NCI-H2196 treated with DMSO at 0.1 percent for 48 hours (cell line): ENCODE measurements around the gene ZNF420.
A peak's percentile ranks its signal among the peaks of the same experiment; 100 is the strongest.
"Not testable (repeated sequence)": the region's sequence is repeated elsewhere in the genome, so short reads cannot be mapped to it uniquely, and the experiment has no call there.

Experiments used
- DNase-seq: peaks from one replicate; lab custom pipeline; 2025; ENCODE audit not compliant: unreplicated experiment; lab: John Stamatoyannopoulos, UW

Gene ZNF420

GRCh38 chr19:37077934-37078716 lies at the start of gene ZNF420:
TSS of gene ZNF420 (plus strand) at chr19:37078433. CDS start at chr19:37089119, 10,686 bp downstream.
- DNase-seq, result peak; percentile 84

- no peak for DNase-seq
Measured at GRCh38 chr19:37045140-37045539, 33.1 kb upstream of the ZNF420 start.

GRCh38 chr19:37055330-37055729 lies 22.9 kb upstream of the ZNF420 start:
- no peak for DNase-seq

GRCh38 chr19:37056776-37057175 lies 21.5 kb upstream of the ZNF420 start:
- DNase-seq, result no peak

GRCh38 chr19:37059142-37059541 lies 19.1 kb upstream of the ZNF420 start:
- DNase-seq, result no peak

- not testable (repeated sequence) for DNase-seq
Measured at GRCh38 chr19:37064886-37065285, 13.3 kb upstream of the ZNF420 start.

DNA sequence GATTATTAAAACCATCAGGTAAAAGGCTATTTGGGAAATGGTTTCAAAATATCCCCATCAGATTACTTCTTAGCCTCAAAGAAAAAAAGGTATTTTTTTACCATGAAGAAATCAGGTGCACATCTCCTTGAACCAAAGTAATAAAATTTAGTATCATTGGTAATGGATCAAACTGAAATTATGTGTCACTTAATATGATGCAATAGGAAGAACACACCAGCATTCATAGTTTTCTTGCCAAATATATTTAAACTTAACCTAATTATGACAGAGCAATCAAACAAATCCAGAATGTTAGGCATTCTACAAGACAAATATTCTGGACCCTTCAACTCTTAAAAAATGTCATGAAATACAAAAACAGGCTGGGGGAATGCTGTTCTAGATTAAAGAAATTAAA lies 4.1 kb upstream of the ZNF420 start:
- DNase-seq, result no peak

DNA sequence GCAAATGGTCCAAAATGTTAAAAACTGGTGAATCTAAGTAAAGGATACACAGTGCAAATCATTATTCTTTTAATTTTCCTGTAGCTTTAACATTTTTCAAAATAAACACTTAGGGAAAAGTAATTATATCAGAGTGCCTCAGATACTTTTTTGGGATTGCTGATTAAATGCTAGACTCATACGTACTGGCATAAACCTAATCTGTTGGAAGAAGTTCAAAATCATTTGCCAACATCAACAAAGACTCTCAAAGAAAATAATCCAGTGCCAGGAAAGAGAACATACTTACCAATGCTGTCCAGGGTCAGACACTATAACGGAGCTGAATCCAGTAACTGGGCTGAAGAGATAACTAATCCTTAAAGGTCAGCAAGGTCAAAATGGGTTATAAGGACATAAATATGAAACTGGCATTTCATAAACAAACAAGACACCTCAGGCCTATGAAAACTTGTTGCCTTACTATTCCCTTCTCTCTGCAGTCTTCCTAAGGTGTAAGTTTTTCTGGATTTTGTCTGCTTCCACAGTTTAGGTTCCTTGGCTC lies 3.3 kb upstream of the ZNF420 start:
- DNase-seq, result no peak

DNA sequence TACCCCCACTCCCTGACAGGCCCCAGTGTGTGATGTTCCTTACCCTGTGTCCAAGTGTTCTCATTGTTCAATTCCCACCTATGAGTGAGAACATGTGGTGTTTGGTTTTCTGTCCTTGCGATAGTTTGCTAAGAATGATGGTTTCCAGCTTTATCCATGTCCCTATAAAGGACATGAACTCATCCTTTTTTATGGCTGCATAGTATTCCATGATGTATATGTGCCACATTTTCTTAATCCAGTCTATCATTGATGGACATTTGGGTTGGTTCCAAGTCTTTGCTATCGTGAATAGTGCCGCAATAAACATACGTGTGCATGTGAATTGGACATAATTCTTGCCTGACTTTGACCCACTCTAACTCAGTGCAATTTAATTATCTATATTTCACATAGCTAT lies 1.7 kb upstream of the ZNF420 start:
- DNase-seq, result not testable (repeated sequence)

GRCh38 chr19:37077501-37077933 lies 716 bp upstream of the ZNF420 start:
- DNase-seq, result no peak

GRCh38 chr19:37078717-37079032 lies 442 bp downstream of the ZNF420 start:
- DNase-seq, result no peak

- no peak for DNase-seq
Measured at GRCh38 chr19:37079238-37079637, 1.0 kb downstream of the ZNF420 start.

DNA sequence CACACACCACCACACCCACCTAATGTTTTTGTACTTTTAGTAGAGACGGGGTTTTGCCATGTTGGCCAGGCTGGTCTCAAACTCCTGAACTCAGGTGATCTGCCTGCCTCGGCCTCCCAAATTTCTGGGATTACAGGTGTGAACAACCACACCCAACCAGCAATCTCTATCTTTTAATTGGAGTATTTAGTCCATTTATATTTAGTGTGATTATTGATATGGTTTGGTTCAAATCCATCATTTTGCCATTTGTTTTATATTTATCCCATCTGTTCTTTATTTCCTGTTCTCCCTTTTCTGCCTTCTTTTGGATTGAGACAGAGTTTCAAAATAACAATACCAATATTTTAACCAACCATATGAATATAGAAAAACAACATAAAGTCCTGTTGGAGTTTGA lies 4.1 kb downstream of the ZNF420 start:
- DNase-seq, result no peak

- DNase-seq, result no peak
Measured at GRCh38 chr19:37087110-37087509, 8.9 kb downstream of the ZNF420 start.

- no peak for DNase-seq
Measured at GRCh38 chr19:37095859-37096258, 17.6 kb downstream of the ZNF420 start.

DNA sequence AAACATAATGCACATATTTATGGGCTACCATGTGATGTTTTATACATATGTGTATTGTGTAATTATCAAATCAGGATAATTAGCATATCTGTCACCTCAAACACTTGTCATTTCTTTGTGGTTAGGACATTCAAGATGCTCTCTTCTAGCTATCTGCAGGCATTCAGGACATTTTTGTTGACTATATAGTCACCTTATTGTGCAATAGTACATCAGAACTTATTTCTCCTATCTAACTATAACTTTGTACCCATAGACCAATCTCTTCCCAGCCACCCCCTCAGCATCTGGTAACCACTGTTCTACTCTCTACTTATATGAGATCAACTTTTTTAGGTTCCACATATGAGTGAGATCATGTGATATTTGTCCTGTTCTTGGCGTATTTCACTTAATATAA lies 20.3 kb downstream of the ZNF420 start:
- DNase-seq, result no peak

DNA sequence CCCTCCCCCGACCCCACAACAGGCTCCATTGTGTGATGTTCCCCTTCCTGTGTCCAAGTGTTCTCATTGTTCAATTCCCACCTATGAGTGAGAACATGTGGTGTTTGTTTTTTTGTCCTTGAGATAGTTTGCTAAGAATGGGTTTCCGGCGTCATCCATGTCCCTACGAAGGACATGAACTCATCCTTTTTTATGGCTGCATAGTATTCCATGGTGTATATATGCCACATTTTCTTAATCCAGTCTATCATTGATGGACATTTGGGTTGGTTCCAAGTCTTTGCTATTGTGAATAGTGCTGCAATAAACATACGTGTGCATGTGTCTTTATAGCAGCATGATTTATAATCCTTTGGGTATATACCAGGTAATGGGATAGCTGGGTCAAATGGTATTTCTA lies 25.9 kb downstream of the ZNF420 start:
- DNase-seq, result not testable (repeated sequence)

DNA sequence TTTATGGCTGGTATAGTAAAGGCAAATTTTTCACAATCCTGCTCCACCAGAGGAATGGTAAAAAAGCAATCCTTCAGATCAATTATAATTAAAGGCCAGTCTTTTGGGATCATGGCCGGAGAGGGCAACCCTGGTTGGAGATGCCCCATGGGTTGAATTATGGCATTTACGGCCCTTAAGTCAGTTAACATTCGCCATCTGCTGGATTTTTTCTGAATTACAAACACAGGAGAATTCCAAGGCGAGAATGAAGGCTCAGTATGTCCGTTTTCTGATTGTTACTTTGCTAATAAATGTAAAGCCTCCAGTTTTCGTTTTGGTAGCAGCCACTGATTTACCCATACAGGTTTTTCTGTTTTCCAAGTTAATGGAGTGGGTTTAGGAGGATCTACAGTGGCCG lies 33.5 kb downstream of the ZNF420 start:
- DNase-seq, result not testable (repeated sequence)

GRCh38 chr19:37114001-37114400 lies 35.8 kb downstream of the ZNF420 start:
- DNase-seq, result no peak

- not testable (repeated sequence) for DNase-seq
Measured at GRCh38 chr19:37122093-37122492, 43.9 kb downstream of the ZNF420 start.

GRCh38 chr19:37127999-37128820 lies 50.0 kb downstream of the ZNF420 start:
- no peak for DNase-seq

- no peak for DNase-seq
Measured at GRCh38 chr19:37128821-37129177, 50.6 kb downstream of the ZNF420 start.
